Neuronal stem cell (in vitro differentiated cells): ENCODE measurements around the gene PLXDC2.

Experiments
- DNase-seq: peaks from one replicate; pipeline ENCODE4 v3.0.0-alpha.2; 2013; ENCODE audit warnings: low spot score
- H2AFZ ChIP-seq: one replicate; pipeline ENCODE4 v1.6.1; 2013; ENCODE audit warnings: mild to moderate bottlenecking, low read length, inconsistent platforms
- H2AK5ac ChIP-seq: 2 replicates; pipeline ENCODE4 v1.6.1; 2013; ENCODE audit warnings: low read depth, mild to moderate bottlenecking, inconsistent platforms, low read length, moderate library complexity, mixed read lengths
- H2BK120ac ChIP-seq: 2 replicates; pipeline ENCODE4 v1.6.1; 2013; ENCODE audit warnings: low read depth, mild to moderate bottlenecking, inconsistent platforms, low read length, moderate library complexity, mixed read lengths
- H2BK12ac ChIP-seq: one replicate; pipeline ENCODE4 v1.6.1; 2013; ENCODE audit warnings: low read length, inconsistent platforms
- H2BK15ac ChIP-seq: 2 replicates; pipeline ENCODE4 v1.6.1; 2013; ENCODE audit warnings: mild to moderate bottlenecking, low read length, inconsistent platforms, mixed read lengths
- H2BK5ac ChIP-seq: one replicate; pipeline ENCODE4 v1.6.1; 2013; ENCODE audit warnings: inconsistent platforms, mild to moderate bottlenecking, low read length, moderate library complexity
- H3K14ac ChIP-seq: one replicate; pipeline ENCODE4 v1.6.1; 2013; ENCODE audit warnings: low read length, inconsistent platforms
- H3K18ac ChIP-seq: 2 replicates; pipeline ENCODE4 v1.6.1; 2013; ENCODE audit warnings: low read length, inconsistent platforms
- H3K23ac ChIP-seq: 2 replicates; pipeline ENCODE4 v1.6.1; 2013; ENCODE audit warnings: low read depth, mild to moderate bottlenecking, mixed read lengths, low read length, inconsistent platforms; ENCODE audit not compliant: poor library complexity
- H3K27ac ChIP-seq: replicated peaks from 3 replicates; pipeline ENCODE4 v1.5.1; 2013; ENCODE audit warnings: low read length, inconsistent platforms
- H3K27me3 ChIP-seq, 3 experiments: 2 replicates each; pipeline ENCODE4 v1.6.1; 2013; ENCODE audit warnings: low read length in 3 of 3, mild to moderate bottlenecking in 2 of 3, inconsistent platforms in 1 of 3, low read depth in 1 of 3, mixed read lengths in 1 of 3, moderate library complexity in 1 of 3; ENCODE audit not compliant: control insufficient read depth in 3 of 3, insufficient read depth in 3 of 3
- H3K36me3 ChIP-seq, 2 donors: replicated peaks in 1 of 2; 2 replicates each; pipeline ENCODE4 v1.6.1; 2013; ENCODE audit warnings: low read length in 2 of 2; ENCODE audit not compliant: control insufficient read depth in 2 of 2, insufficient read depth in 2 of 2
- H3K4ac ChIP-seq: 2 replicates; pipeline ENCODE4 v1.6.1; 2013; ENCODE audit warnings: inconsistent platforms, mild to moderate bottlenecking, low read length, moderate library complexity
- H3K4me1 ChIP-seq, 2 donors: 1 replicate in 1 of 2; 2 replicates in 1 of 2; pipeline ENCODE4 v1.6.1; 2013; ENCODE audit warnings: low read length in 2 of 2, low read depth in 1 of 2; ENCODE audit not compliant: control insufficient read depth in 2 of 2, insufficient read depth in 1 of 2
- H3K4me2 ChIP-seq: one replicate; pipeline ENCODE4 v1.6.1; 2013; ENCODE audit warnings: mild to moderate bottlenecking, low read length, inconsistent platforms; ENCODE audit not compliant: insufficient read depth, poor library complexity, severe bottlenecking
- H3K4me3 ChIP-seq, 2 donors: 2 replicates each; pipeline ENCODE4 v1.5.1; 2013; ENCODE audit warnings: low read length in 2 of 2, mild to moderate bottlenecking in 2 of 2, inconsistent platforms in 1 of 2, moderate library complexity in 1 of 2
- H3K79me1 ChIP-seq: one replicate; pipeline ENCODE4 v1.6.1; 2013; ENCODE audit warnings: low read depth, mild to moderate bottlenecking, inconsistent platforms, low read length, moderate library complexity
- H3K9ac ChIP-seq: one replicate; pipeline ENCODE4 v1.6.1; 2013; ENCODE audit warnings: mild to moderate bottlenecking, low read depth, low read length, inconsistent platforms; ENCODE audit not compliant: poor library complexity
- H3K9me3 ChIP-seq, 2 donors: replicated peaks in 1 of 2; 2 replicates each; pipeline versions ENCODE3 to v1.6.1; 2013; ENCODE audit warnings: low read length in 2 of 2, mild to moderate bottlenecking in 2 of 2, inconsistent platforms in 1 of 2, low read depth in 1 of 2, mixed read lengths in 1 of 2, moderate library complexity in 1 of 2; ENCODE audit not compliant: control insufficient read depth in 2 of 2, insufficient read depth in 1 of 2
- H4K8ac ChIP-seq: one replicate; pipeline ENCODE4 v1.6.1; 2013; ENCODE audit warnings: low read depth, mild to moderate bottlenecking, inconsistent platforms, low read length, moderate library complexity
- H4K91ac ChIP-seq: one replicate; pipeline ENCODE4 v1.6.1; 2013; ENCODE audit warnings: low read length, low read depth, mild to moderate bottlenecking, inconsistent platforms; ENCODE audit not compliant: poor library complexity
- WGBS, 2 donors: extraction: QIAGEN DNeasy Blood & Tissue Kit; methylation state at CpG; one replicate each; pipeline ENCODE4 v1.1.7; 2013; ENCODE audit warnings: missing lambda C conversion rate in 2 of 2, mixed read lengths in 1 of 2; ENCODE audit not compliant: insufficient read length in 2 of 2, insufficient replicate concordance in 1 of 2; ENCODE audit errors: extremely low coverage in 2 of 2; 5-methylcytosine and 5-hydroxymethylcytosine counted together

PLXDC2 gene

GRCh38 chr10:19872504-19873271, 56.5 kb downstream of the PLXDC2 start:
- Histone ChIP-seq H3K23ac (no peak overlapping the region), H3K4me2 (no peak overlapping the region), H4K8ac (no peak overlapping the region), H2BK12ac (no peak overlapping the region), H3K9me3 (no peaks in the 10 kb centered on the region), H3K4me1 (no peaks in the 10 kb centered on the region), H3K27me3 (no peaks in the 10 kb centered on the region), H3K9ac (no peak overlapping the region), H2BK120ac (no peak overlapping the region), H3K4ac (no peak overlapping the region), H3K36me3 (no peaks in the 10 kb centered on the region), H3K79me1 (no peaks in the 10 kb centered on the region), H3K18ac (no peak overlapping the region), H2BK5ac (no peak overlapping the region), H2BK15ac (no peak overlapping the region), H3K27ac (no peak overlapping the region), H3K4me3 (no peak overlapping the region), H4K91ac (no peak overlapping the region), H3K14ac (no peak overlapping the region), H2AK5ac (no peak overlapping the region), H2AFZ (no peak overlapping the region)
- no CpG with 5 or more reads among the region's 11 CpGs for WGBS, 2 donors
- no peak for DNase-seq

GRCh38 chr10:19874190-19874589, 58.0 kb downstream of the PLXDC2 start:
- Histone ChIP-seq H2BK120ac (no peak overlapping the region), H2AFZ (no peak overlapping the region), H3K36me3 (no peaks in the 10 kb centered on the region), H4K8ac (no peak overlapping the region), H3K14ac (no peak overlapping the region), H3K27ac (no peak overlapping the region), H3K27me3 (no peaks in the 10 kb centered on the region), H3K9me3 (no peaks in the 10 kb centered on the region), H4K91ac (no peak overlapping the region), H3K4me3 (no peak overlapping the region), H3K4ac (no peak overlapping the region), H2AK5ac (no peak overlapping the region), H3K4me1 (no peaks in the 10 kb centered on the region), H3K23ac (no peak overlapping the region), H2BK5ac (no peak overlapping the region), H3K79me1 (no peaks in the 10 kb centered on the region), H3K9ac (no peak overlapping the region), H2BK15ac (no peak overlapping the region), H2BK12ac (no peak overlapping the region), H3K18ac (no peak overlapping the region), H3K4me2 (no peak overlapping the region)
- no peak for DNase-seq
- no CpG with 5 or more reads among the region's 3 CpGs for WGBS, 2 donors

- no peak overlapping the region for H2AFZ ChIP-seq
- H4K91ac ChIP-seq = no peak overlapping the region
- no peak overlapping the region for H3K18ac ChIP-seq
- no peak overlapping the region for H2BK15ac ChIP-seq
- no peak overlapping the region for H3K4ac ChIP-seq
- no peak overlapping the region for H3K14ac ChIP-seq
- no peaks in the 10 kb centered on the region for H3K4me1 ChIP-seq
- H2BK120ac ChIP-seq = no peak overlapping the region
- no peak overlapping the region for H3K4me2 ChIP-seq
- no peaks in the 10 kb centered on the region for H3K27me3 ChIP-seq
- no peak overlapping the region for H3K23ac ChIP-seq
- no peaks in the 10 kb centered on the region for H3K79me1 ChIP-seq
- no peak overlapping the region for H3K9ac ChIP-seq
- no peak for DNase-seq
- no peak overlapping the region for H2BK5ac ChIP-seq
- no peak overlapping the region for H3K27ac ChIP-seq
- H3K36me3 ChIP-seq = no peaks in the 10 kb centered on the region
- no peak overlapping the region for H4K8ac ChIP-seq
- no peak overlapping the region for H2BK12ac ChIP-seq
- no CpG with 5 or more reads among the region's 9 CpGs for WGBS, 2 donors
- no peak overlapping the region for H2AK5ac ChIP-seq
- H3K4me3 ChIP-seq = no peak overlapping the region
- no peaks in the 10 kb centered on the region for H3K9me3 ChIP-seq
Observed at GRCh38 chr10:19874791-19875190, 58.6 kb downstream of the PLXDC2 start.

- no peak overlapping the region for H2BK5ac ChIP-seq
- H3K9me3 ChIP-seq = no peaks in the 10 kb centered on the region
- H4K91ac ChIP-seq = no peak overlapping the region
- no peak overlapping the region for H3K4ac ChIP-seq
- peaks cover 0 to 1% of the 10 kb centered on the region in 2 donors for H3K4me1 ChIP-seq
- H3K23ac ChIP-seq = no peak overlapping the region
- H2BK12ac ChIP-seq = no peak overlapping the region
- H3K27ac ChIP-seq = no peak overlapping the region
- H3K9ac ChIP-seq = no peak overlapping the region
- DNase-seq = no peak
- WGBS, 2 donors = no CpG with 5 or more reads among the region's 2 CpGs
- no peak overlapping the region for H2BK120ac ChIP-seq
- no peaks in the 10 kb centered on the region for H3K79me1 ChIP-seq
- no peak overlapping the region for H2AFZ ChIP-seq
- no peak overlapping the region for H3K4me3 ChIP-seq
- H3K4me2 ChIP-seq = no peak overlapping the region
- H3K27me3 ChIP-seq = no peaks in the 10 kb centered on the region
- H3K36me3 ChIP-seq = no peaks in the 10 kb centered on the region
- H3K14ac ChIP-seq = no peak overlapping the region
- H2BK15ac ChIP-seq = no peak overlapping the region
- H4K8ac ChIP-seq = no peak overlapping the region
- no peak overlapping the region for H2AK5ac ChIP-seq
- no peak overlapping the region for H3K18ac ChIP-seq
Observed at GRCh38 chr10:19876570-19876969, 60.3 kb downstream of the PLXDC2 start.
